ENCODE results near the gene ARHGEF7. TPM values are rescaled to one million over a fixed set of nuclear protein-coding genes. Genes with fewer than 3 reads are reported as not detected.

ARHGEF7 gene
- total RNA-seq, 1 experiment from 2014 or later = 46.2 TPM

DNA sequence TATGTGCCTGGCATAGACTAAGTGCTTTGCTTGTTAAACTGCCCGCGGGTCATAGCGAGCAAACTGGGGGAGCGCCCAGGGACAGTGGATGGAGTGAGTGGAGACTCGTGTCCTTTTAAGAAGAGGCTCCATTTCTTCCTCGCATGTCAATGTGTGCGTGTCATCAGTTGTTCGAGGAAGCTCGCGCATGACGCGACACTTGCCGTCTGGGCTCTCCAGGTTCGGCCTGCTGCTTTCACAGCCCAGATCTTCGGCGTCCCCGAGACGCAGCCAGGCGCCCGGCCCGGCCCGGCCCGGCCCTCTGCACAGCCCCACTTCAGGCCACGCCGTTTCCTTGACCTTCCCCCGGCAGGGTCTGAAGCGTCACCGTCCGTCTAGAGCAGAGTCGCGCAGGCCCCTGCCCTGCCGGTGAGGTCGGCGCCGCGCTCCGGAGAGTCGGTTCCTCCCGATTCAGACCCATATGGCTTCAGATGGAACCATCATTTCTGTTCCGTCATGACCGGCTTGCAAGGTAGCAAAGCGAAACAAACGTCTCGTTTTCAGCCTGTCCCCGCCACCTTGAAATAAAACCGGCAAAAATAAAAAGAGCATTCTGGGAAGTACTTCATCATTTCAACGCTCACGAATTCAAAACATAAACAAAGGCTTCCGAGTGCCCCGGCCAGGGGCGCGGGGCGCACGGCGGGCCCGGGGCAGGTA, 599 bp upstream of the ARHGEF7 start:
- Histone ChIP-seq H2AFZ (ENCODE audit: low read depth, low read length, poor library complexity, severe bottlenecking) (no peak overlapping the region), H4K20me1 (ENCODE audit: insufficient read depth) (no peaks in the 10 kb centered on the region), H3K27me3 (ENCODE audit: insufficient read depth, low read length) (peaks cover 5% of the 10 kb centered on the region; the same call in 1 of the 2 replicates), H3K4me1 (ENCODE audit: control insufficient read depth in 1 of 2, insufficient read depth in 2 of 2, low read length in 2 of 2) (no peaks in the 10 kb centered on the region), H3K4me2 (ENCODE audit: low read length) (no peak overlapping the region), H3K9me2 (ENCODE audit: insufficient read depth) (no peaks in the 10 kb centered on the region), H3K79me2 (ENCODE audit: insufficient read depth, low read length) (no peaks in the 10 kb centered on the region), H3K27ac (ENCODE audit: low read depth, low read length) (no peak overlapping the region), H3K9me3 (ENCODE audit: control insufficient read depth in 1 of 2, insufficient read depth in 1 of 2, low read depth in 1 of 2, low read length in 2 of 2) (peaks cover 0 to 4% of the 10 kb centered on the region in 2 experiments; a peak in 1 of 4 replicates), H3K36me3 (ENCODE audit: control insufficient read depth in 1 of 2, insufficient read depth in 2 of 2, low read length in 2 of 2) (no peaks in the 10 kb centered on the region), H3K9ac (ENCODE audit: low read length) (no peak overlapping the region), H3K4me3 (replicated peaks in 1 of 2; ENCODE audit: low read depth in 1 of 2, low read length in 2 of 2) (no peak overlapping the region)
- TF ChIP-seq EZH2phosphoT487 (IDR thresholded peaks at IDR 0.05; ENCODE audit: borderline replicate concordance) = no peak
- TF ChIP-seq RAD21 (IDR thresholded peaks at IDR 0.05; ENCODE audit: low read depth) = no peak
- no peak for TF ChIP-seq FOSL1 (IDR thresholded peaks at IDR 0.05; ENCODE audit: low read depth)
- TF ChIP-seq SIN3A (IDR thresholded peaks at IDR 0.05; ENCODE audit: low read depth) = no peak
- TF ChIP-seq ZFX (IDR thresholded peaks at IDR 0.05) = no peak
- TF ChIP-seq ATF3 (IDR thresholded peaks at IDR 0.05) = no peak
- TF ChIP-seq POLR2A (IDR thresholded peaks at IDR 0.05; ENCODE audit: borderline replicate concordance, extremely low read depth, insufficient read depth, insufficient read length) = no peak
- TF ChIP-seq ELF1 (IDR thresholded peaks at IDR 0.05; ENCODE audit: borderline replicate concordance, low read depth) = no peak
- TF ChIP-seq EZH2 (IDR thresholded peaks at IDR 0.05) = no peak
- no peak for TF ChIP-seq ZNF274 (IDR thresholded peaks at IDR 0.05; ENCODE audit: low read depth, low read length)
- TF ChIP-seq CBX3 (IDR thresholded peaks at IDR 0.05; ENCODE audit: low read depth) = no peak
- TF ChIP-seq, protein P1, sequence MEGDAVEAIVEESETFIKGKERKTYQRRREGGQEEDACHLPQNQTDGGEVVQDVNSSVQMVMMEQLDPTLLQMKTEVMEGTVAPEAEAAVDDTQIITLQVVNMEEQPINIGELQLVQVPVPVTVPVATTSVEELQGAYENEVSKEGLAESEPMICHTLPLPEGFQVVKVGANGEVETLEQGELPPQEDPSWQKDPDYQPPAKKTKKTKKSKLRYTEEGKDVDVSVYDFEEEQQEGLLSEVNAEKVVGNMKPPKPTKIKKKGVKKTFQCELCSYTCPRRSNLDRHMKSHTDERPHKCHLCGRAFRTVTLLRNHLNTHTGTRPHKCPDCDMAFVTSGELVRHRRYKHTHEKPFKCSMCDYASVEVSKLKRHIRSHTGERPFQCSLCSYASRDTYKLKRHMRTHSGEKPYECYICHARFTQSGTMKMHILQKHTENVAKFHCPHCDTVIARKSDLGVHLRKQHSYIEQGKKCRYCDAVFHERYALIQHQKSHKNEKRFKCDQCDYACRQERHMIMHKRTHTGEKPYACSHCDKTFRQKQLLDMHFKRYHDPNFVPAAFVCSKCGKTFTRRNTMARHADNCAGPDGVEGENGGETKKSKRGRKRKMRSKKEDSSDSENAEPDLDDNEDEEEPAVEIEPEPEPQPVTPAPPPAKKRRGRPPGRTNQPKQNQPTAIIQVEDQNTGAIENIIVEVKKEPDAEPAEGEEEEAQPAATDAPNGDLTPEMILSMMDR (IDR thresholded peaks at IDR 0.05 in 2 of 3, conservative IDR thresholded peaks at IDR 0.05 in 1 of 3; ENCODE audit: borderline replicate concordance in 1 of 3, insufficient read depth in 1 of 3, low read depth in 2 of 3, low read length in 2 of 3) = no peak
- no peak for TF ChIP-seq SP1 (IDR thresholded peaks at IDR 0.05; ENCODE audit: low read depth)
- TF ChIP-seq POLR2AphosphoS5 (IDR thresholded peaks at IDR 0.05; ENCODE audit: low read depth, low read length) = no peak
- no peak for TF ChIP-seq YY1 (IDR thresholded peaks at IDR 0.05; ENCODE audit: extremely low read depth, insufficient replicate concordance, low read depth, low read length)
- no peak for TF ChIP-seq JUND (IDR thresholded peaks at IDR 0.05)
- no peak for TF ChIP-seq TCF7L2 (IDR thresholded peaks at IDR 0.05; ENCODE audit: borderline replicate concordance, extremely low read depth, insufficient read depth, insufficient read length)
- no peak for TF ChIP-seq SRF (IDR thresholded peaks at IDR 0.05; ENCODE audit: low read depth)
- ATAC-seq = no peak
- DNase-seq (ENCODE audit: low read depth, low spot score) = no peak
- RAD21 ChIA-PET (ENCODE audit: low non-redundant PET in 1 of 2, low total read pairs in 2 of 2, uncharacterized antibody in 2 of 2, unreplicated experiment in 2 of 2) = no interaction called here
- no TSS peak for BruUV-seq (replicated peaks)
- CTCF ChIA-PET = no interaction called here
- POLR2A ChIA-PET = no interaction called here
- intact Hi-C loops (cut with micrococcal nuclease) = no loop called here
